Gastrocnemius medialis (tissue), 4 donors: ENCODE measurements around the gene SRRM3. TPM values are rescaled to one million over a fixed set of nuclear protein-coding genes. Genes with fewer than 3 reads are reported as not detected.

Source experiments
- ATAC-seq, 2 donors: fragments of 150-250 bp; one replicate each; pipeline ENCODE4 v1.9.1; 2016
- DNase-seq, 2 donors: peaks; one replicate each; pipeline ENCODE4 v3.0.0-alpha.2; 2019
- H3K27ac ChIP-seq, 4 donors: fragments of 200-600 bp; sonication (generic); 1 replicate in 1 of 4; 2 replicates in 3 of 4; pipeline ENCODE4 v1.5.1; 2016 to 2018; ENCODE audit warnings: mild to moderate bottlenecking in 2 of 4, moderate library complexity in 1 of 4
- H3K27me3 ChIP-seq, 3 donors: fragments of 200-600 bp; sonication (generic) in 2 of 3; 1 replicate in 1 of 3; 2 replicates in 2 of 3; pipeline versions ENCODE4 v1.5.1 to v1.6.0; 2016 to 2019; ENCODE audit warnings: mild to moderate bottlenecking in 1 of 3, moderate library complexity in 1 of 3
- H3K36me3 ChIP-seq, 2 donors: fragments of 200-600 bp; sonication (generic) in 1 of 2; one replicate each; pipeline ENCODE4 v1.5.1; 2017 to 2018
- H3K4me1 ChIP-seq, 2 donors: fragments of 200-600 bp; sonication (generic) in 1 of 2; one replicate each; pipeline ENCODE4 v1.5.1; 2016 to 2017; ENCODE audit warnings: mild to moderate bottlenecking in 2 of 2
- H3K4me3 ChIP-seq, 4 donors: fragments of 200-600 bp; sonication (generic) in 3 of 4; 1 replicate in 1 of 4; 2 replicates in 3 of 4; pipeline ENCODE4 v1.5.1; 2016 to 2019; ENCODE audit warnings: mild to moderate bottlenecking in 2 of 4
- H3K9me3 ChIP-seq, 3 donors: fragments of 200-600 bp; sonication (generic) in 2 of 3; 1 replicate in 1 of 3; 2 replicates in 2 of 3; pipeline ENCODE4 v1.5.1; 2016 to 2019
- POLR2A ChIP-seq, 2 donors: fragments of 450-650 bp; IDR thresholded peaks; one replicate each; pipeline ENCODE4 v1.6.1; 2017; ENCODE audit warnings: antibody characterized with exemption in 2 of 2, mild to moderate bottlenecking in 2 of 2, moderate library complexity in 2 of 2
- in situ Hi-C, 4 donors: fragments of 200-750 bp; cut with MboI; loops; one replicate each; pipeline versions ENCODE4 v1.15.0 to v1.8.0; 2017; ENCODE audit warnings: low sequenced_read_pairs in 4 of 4
- intact Hi-C: fragments of 100-400 bp; cut with DNase I; formaldehyde crosslinking; loops from one replicate; pipeline ENCODE4 v1.15.1; 2023; ENCODE audit warnings: low total_unique reads
- total RNA-seq, 4 donors: library from RNA; depleted of rRNA; stranded (reverse); fragments of >200 nt; gene quantifications; one replicate each; pipeline versions ENCODE4 v1.1.0 to v1.2.3, GENCODE V29; 2016
- TF ChIP-seq, protein P1 (sequence below), 5 experiments: fragments of 450-650 bp in 3 of 5; fragments of 200-600 bp in 2 of 5; sonication (generic) in 2 of 5; IDR thresholded peaks in 4 of 5; conservative IDR thresholded peaks in 1 of 5; 1 replicate in 4 of 5; 2 replicates in 1 of 5; pipeline ENCODE4 v1.5.1; 2016 to 2019; ENCODE audit warnings: antibody characterized with exemption in 5 of 5, mild to moderate bottlenecking in 3 of 5, moderate library complexity in 3 of 5

SRRM3 gene
- total RNA-seq, 4 donors from 2014 or later: 0.53 to 1.2 (median 0.84) TPM

DNA sequence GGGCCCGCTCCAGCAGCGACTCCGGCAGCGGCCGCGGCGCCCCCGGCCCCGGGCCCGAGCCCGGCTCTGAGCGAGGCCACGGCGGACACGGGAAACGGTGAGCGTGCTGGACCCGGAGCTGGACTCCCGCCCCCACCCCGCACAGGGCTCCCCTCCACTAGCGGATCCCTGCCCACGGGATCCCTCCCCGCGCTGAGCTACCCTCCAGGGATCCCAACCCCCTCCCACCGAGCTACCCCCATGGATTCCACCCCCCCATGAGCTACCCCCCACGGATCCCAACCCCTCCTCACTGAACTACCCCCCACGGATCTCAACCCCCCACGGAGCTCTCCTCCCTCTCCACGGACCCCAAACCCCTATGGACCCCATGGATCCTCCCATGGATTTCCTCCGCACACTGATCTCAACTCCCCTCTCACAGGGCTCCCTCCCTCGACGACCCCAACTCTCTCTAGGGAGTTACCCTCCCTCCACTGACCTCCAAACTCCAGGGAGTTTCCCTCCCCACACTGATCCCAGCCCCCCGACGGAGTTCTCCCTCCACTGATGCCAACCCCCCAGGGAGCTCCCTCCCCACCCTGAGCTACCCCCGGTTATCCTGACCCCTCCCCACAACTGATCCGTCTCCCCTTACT lies 80.1 kb downstream of the SRRM3 start:
- Histone ChIP-seq H3K27ac (no peak overlapping the region), H3K27me3 (peaks cover 21 to 30% (median 22%) of the 10 kb centered on the region in 3 donors)

DNA sequence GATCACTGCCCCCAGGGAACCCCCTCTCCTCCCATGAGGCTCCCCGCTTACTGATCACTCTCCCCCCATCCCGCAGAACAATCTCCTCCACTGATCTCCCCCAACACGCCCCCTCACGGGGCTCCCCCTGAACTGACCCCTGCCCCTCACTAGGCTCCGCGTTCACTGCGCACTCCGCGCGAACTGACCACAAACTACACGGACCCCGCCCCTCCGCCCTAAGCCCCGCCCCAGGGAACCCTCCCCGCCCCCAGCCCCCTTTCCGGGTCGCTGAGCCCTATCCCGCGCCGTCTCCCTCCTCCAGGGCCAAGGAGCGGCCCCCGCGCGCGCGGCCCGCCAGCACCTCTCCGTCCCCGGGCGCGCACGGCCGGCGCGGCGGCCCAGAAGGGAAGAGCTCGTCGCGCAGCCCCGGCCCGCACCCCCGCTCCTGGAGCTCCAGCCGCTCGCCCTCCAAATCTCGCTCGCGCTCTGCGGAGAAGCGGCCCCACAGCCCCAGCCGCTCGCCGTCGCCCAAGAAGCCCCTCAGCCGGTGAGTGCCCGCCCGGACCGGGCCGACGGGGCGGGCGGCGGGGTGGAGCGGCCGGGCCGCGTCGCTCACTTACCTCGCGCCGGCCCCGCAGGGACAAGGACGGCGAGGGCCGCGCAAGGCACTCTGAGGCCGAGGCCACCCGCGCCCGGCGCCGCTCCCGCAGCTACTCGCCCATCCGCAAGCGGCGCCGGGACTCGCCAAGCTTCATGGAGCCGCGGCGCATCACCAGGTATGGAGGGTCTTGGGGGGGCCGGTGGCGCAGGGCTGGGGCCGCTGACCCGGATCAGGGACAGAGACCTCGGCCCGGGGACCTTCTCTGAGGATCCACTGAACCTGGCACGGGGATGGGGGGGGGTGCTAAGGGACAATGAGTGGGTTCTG lies 80.9 kb downstream of the SRRM3 start:
- no peak overlapping the region for H3K27ac ChIP-seq
- in situ Hi-C loops: loop anchor here in 2 of 4 donors (10.0 kb wide), 2 partner anchors 98 to 108 kb away; no protein-coding TSS in a partner anchor
- H3K36me3 ChIP-seq: no peaks in the 10 kb centered on the region
- intact Hi-C loops: no loop called here
- peak in 1 of 2 donors; percentile 19 for ATAC-seq
- no peaks in the 10 kb centered on the region for H3K9me3 ChIP-seq
- H3K27me3 ChIP-seq: peaks cover 21 to 30% (median 22%) of the 10 kb centered on the region in 3 donors
- DNase-seq: no peak
- peak in 1 of 2 donors; percentile 16 for TF ChIP-seq POLR2A (IDR thresholded peaks at IDR 0.05)
- TF ChIP-seq, protein P1, sequence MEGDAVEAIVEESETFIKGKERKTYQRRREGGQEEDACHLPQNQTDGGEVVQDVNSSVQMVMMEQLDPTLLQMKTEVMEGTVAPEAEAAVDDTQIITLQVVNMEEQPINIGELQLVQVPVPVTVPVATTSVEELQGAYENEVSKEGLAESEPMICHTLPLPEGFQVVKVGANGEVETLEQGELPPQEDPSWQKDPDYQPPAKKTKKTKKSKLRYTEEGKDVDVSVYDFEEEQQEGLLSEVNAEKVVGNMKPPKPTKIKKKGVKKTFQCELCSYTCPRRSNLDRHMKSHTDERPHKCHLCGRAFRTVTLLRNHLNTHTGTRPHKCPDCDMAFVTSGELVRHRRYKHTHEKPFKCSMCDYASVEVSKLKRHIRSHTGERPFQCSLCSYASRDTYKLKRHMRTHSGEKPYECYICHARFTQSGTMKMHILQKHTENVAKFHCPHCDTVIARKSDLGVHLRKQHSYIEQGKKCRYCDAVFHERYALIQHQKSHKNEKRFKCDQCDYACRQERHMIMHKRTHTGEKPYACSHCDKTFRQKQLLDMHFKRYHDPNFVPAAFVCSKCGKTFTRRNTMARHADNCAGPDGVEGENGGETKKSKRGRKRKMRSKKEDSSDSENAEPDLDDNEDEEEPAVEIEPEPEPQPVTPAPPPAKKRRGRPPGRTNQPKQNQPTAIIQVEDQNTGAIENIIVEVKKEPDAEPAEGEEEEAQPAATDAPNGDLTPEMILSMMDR (IDR thresholded peaks at IDR 0.05 in 4 of 5, conservative IDR thresholded peaks at IDR 0.05 in 1 of 5): no peak
- H3K4me1 ChIP-seq: peaks cover 4 to 5% of the 10 kb centered on the region in 2 donors
- peak overlapping the region; percentile 36 to 55 (median 48) for H3K4me3 ChIP-seq

More for the DNA sequence above, 80.1 kb downstream of the SRRM3 start:
- intact Hi-C loops (no loop called here), in situ Hi-C loops (loop anchor here in 2 of 4 donors (10.0 kb wide), 2 partner anchors 97 to 107 kb away; no protein-coding TSS in a partner anchor)
- H3K4me1 ChIP-seq: peaks cover 4 to 5% of the 10 kb centered on the region in 2 donors
- peak overlapping the region; percentile 36 to 55 (median 48) for H3K4me3 ChIP-seq
- no peaks in the 10 kb centered on the region for H3K36me3 ChIP-seq
- H3K9me3 ChIP-seq: no peaks in the 10 kb centered on the region
- peak in 1 of 2 donors; percentile 22 for ATAC-seq
- TF ChIP-seq, protein P1 (IDR thresholded peaks at IDR 0.05 in 4 of 5, conservative IDR thresholded peaks at IDR 0.05 in 1 of 5): no peak
- TF ChIP-seq POLR2A (IDR thresholded peaks at IDR 0.05): no peak
- DNase-seq: no peak

DNA sequence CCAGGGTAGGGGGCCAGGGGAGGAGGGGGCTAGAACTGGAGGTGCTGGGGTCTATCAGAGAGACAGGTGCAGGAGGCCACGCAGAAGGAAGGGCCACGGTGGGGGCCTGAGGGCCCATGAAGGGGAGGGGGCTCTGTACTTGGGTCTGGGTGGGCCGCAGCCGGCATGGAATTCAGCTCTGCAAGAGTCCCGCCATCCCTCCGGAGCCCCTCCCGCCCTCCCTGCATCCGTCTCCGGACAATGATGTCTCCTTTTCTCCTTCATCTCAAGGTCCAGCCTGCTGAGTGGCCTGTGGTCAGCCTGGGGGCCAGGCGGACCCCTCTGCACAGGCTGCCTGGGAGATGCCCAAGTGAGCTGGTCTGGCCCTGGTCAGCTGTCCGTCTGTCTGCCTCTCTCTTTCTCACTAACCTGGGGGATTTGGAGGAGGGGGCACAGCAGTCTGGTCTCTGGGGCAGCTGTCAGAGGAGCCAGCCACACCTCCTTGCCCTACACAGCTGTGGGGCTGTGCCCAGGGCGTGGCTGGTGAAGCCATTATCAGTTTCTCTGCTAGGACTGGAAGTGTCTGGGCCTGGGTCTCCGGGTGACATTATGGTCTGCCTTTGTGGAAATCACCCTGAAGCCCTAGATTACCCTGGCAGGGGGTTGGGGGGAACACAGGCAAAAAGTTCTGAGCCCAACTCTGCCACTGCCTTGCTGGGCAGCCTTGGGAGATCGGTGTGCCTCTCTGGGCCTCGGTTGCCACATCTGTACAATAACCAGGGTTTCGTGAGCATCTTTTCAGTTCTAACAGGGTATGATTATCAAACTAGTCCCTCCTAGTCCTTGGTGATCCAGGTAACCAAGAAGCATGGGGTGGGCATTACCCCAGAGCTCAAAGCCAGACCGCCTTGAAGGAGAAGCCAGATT lies 81.8 kb downstream of the SRRM3 start:
- Histone ChIP-seq H3K9me3 (no peaks in the 10 kb centered on the region), H3K27me3 (peaks cover 21 to 30% (median 22%) of the 10 kb centered on the region in 3 donors), H3K36me3 (no peaks in the 10 kb centered on the region), H3K27ac (no peak overlapping the region), H3K4me3 (peak overlapping the region in 3 of 4 donors; percentile 12 to 55 (median 51)), H3K4me1 (peaks cover 4 to 5% of the 10 kb centered on the region in 2 donors)
- no peak for TF ChIP-seq POLR2A (IDR thresholded peaks at IDR 0.05)
- TF ChIP-seq, protein P1 (IDR thresholded peaks at IDR 0.05 in 4 of 5, conservative IDR thresholded peaks at IDR 0.05 in 1 of 5): no peak
- in situ Hi-C loops (loop anchor here in 2 of 4 donors (10.0 kb wide), 2 partner anchors 99 to 109 kb away; no protein-coding TSS in a partner anchor), intact Hi-C loops (no loop called here)
- DNase-seq (no peak), ATAC-seq (no peak)
